Stimulated activated CD4-positive, alpha-beta T cell treated with anti-CD3 and anti-CD28 coated beads, Interleukin-15, amount 100 ng/mL, for 24 hours (primary cell): ENCODE data around the gene ARSB.
"Not testable (repeated sequence)": the region's sequence is repeated elsewhere in the genome, so short reads cannot be mapped to it uniquely, and the experiment has no call there.

Source experiments
- DNase-seq: peaks from one replicate; pipeline ENCODE4 v3.0.0-alpha.2; 2020

The ARSB gene

GRCh38 chr5:78771260-78772205 lies 213.6 kb downstream of the ARSB start:
- no peak for DNase-seq

- no peak for DNase-seq
These were observed 216.2 kb downstream of the ARSB start for GRCh38 chr5:78768781-78769380.

GRCh38 chr5:78766412-78766762 lies 218.7 kb downstream of the ARSB start:
- DNase-seq = no peak

- no peak for DNase-seq
These were observed 219.2 kb downstream of the ARSB start for GRCh38 chr5:78765756-78766411.

- no peak for DNase-seq
These were observed 220.0 kb downstream of the ARSB start for GRCh38 chr5:78765116-78765515.

GRCh38 chr5:78763659-78764189 lies 221.4 kb downstream of the ARSB start:
- no peak for DNase-seq

- not testable (repeated sequence) for DNase-seq
These were observed 222.4 kb downstream of the ARSB start for GRCh38 chr5:78762743-78763142.

- DNase-seq = no peak
These were observed 223.3 kb downstream of the ARSB start for GRCh38 chr5:78761840-78762239.

- DNase-seq = no peak
These were observed 224.3 kb downstream of the ARSB start for GRCh38 chr5:78760770-78761169.

- DNase-seq = no peak
These were observed 224.7 kb downstream of the ARSB start for GRCh38 chr5:78760366-78760765.

GRCh38 chr5:78758169-78758839 lies 226.8 kb downstream of the ARSB start:
- DNase-seq = no peak

- DNase-seq = peak; percentile 4
These were observed 227.6 kb downstream of the ARSB start for GRCh38 chr5:78757269-78758053.

- no peak for DNase-seq
These were observed 228.3 kb downstream of the ARSB start for GRCh38 chr5:78756858-78757257.

GRCh38 chr5:78755822-78756429 lies 229.2 kb downstream of the ARSB start:
- no peak for DNase-seq

- DNase-seq = no peak
These were observed 230.5 kb downstream of the ARSB start for GRCh38 chr5:78754655-78755054.

- DNase-seq = no peak
These were observed 232.0 kb downstream of the ARSB start for GRCh38 chr5:78753093-78753531.

- DNase-seq = no peak
These were observed 233.2 kb downstream of the ARSB start for GRCh38 chr5:78751872-78752271.

- DNase-seq = no peak
These were observed 234.8 kb downstream of the ARSB start for GRCh38 chr5:78750281-78750680.

GRCh38 chr5:78747705-78748359 lies 237.3 kb downstream of the ARSB start:
- DNase-seq = no peak

- no peak for DNase-seq
These were observed 238.1 kb downstream of the ARSB start for GRCh38 chr5:78747055-78747454.
